HepG2 (cell line): ENCODE results near the gene STX5. TPM values are rescaled to one million over a fixed set of nuclear protein-coding genes. Genes with fewer than 3 reads are reported as not detected.

ENCODE experiments used
- HOXA7 ChIP-seq: sonication (generic); formaldehyde crosslinking; IDR thresholded peaks from 2 replicates; pipeline ENCODE4 v1.8.1; 2022; ENCODE audit warnings: mild to moderate bottlenecking, missing genetic modification reagents, moderate library complexity
- IKZF1 ChIP-seq: fragments of 450-650 bp; IDR thresholded peaks from 2 replicates; pipeline ENCODE4 v1.7.1; 2016
- KMT2A ChIP-seq: sonication (generic); formaldehyde crosslinking; IDR thresholded peaks from 2 replicates; pipeline ENCODE4 v1.4.0; 2020; ENCODE audit warnings: missing genetic modification reagents
- TSC22D2 ChIP-seq: sonication (generic); formaldehyde crosslinking; IDR thresholded peaks from 2 replicates; pipeline ENCODE4 v1.5.1; 2020; ENCODE audit warnings: missing genetic modification reagents, mild to moderate bottlenecking, borderline replicate concordance
- ZEB1 ChIP-seq: IDR thresholded peaks from 2 replicates; pipeline ENCODE4 v1.6.1; 2012; ENCODE audit warnings: mild to moderate bottlenecking, low read depth, inconsistent platforms; ENCODE audit not compliant: insufficient replicate concordance
- ZNF143 ChIP-seq: sonication (generic); formaldehyde crosslinking; IDR thresholded peaks from 2 replicates; pipeline ENCODE4 v1.4.0; 2020; ENCODE audit warnings: missing genetic modification reagents
- ZNF225 ChIP-seq: sonication (generic); formaldehyde crosslinking; IDR thresholded peaks from 2 replicates; pipeline ENCODE4 v1.4.0; 2020; ENCODE audit warnings: mild to moderate bottlenecking, missing genetic modification reagents
- ZNF501 ChIP-seq: sonication (generic); formaldehyde crosslinking; IDR thresholded peaks from 2 replicates; pipeline ENCODE4 v1.5.1; 2020; ENCODE audit warnings: mild to moderate bottlenecking, moderate library complexity, missing genetic modification reagents
- ZNF546 ChIP-seq: sonication (generic); formaldehyde crosslinking; conservative IDR thresholded peaks from 2 replicates; pipeline ENCODE4 v1.8.1; 2023; ENCODE audit warnings: mild to moderate bottlenecking, missing genetic modification reagents
- ZNF766 ChIP-seq: sonication (generic); formaldehyde crosslinking; IDR thresholded peaks from 2 replicates; pipeline ENCODE4 v1.5.0; 2020; ENCODE audit warnings: missing genetic modification reagents, borderline replicate concordance
- ZSCAN12 ChIP-seq: sonication (generic); formaldehyde crosslinking; IDR thresholded peaks from 2 replicates; pipeline ENCODE4 v1.9.0; 2021; ENCODE audit warnings: mild to moderate bottlenecking, missing genetic modification reagents
- ZSCAN9 ChIP-seq: IDR thresholded peaks from 2 replicates; pipeline ENCODE4 v1.6.1; 2016; ENCODE audit warnings: borderline replicate concordance
- polyA plus RNA-seq, 8 experiments: library from polyadenylated mRNA; depleted of rRNA in 3 of 8; stranded (reverse) in 7 of 8; unstranded in 1 of 8; fragments of >200 nt; fragmentation: Illumina TruSeq in 4 of 8; extraction: Trizol in 4 of 8; gene quantifications; 2 replicates each; pipeline versions ENCODE4 v1.2.1 to v1.2.3, GENCODE V29; 2011 to 2016; ENCODE audit warnings: low read depth in 4 of 8, missing spikeins in 1 of 8, mixed read lengths in 1 of 8; ENCODE audit not compliant: insufficient read depth in 1 of 8
- total RNA-seq, 5 experiments: library from RNA; depleted of rRNA; stranded (reverse); fragments of >200 nt; fragmentation: Illumina TruSeq; extraction: Trizol; gene quantifications; 2 replicates each; pipeline ENCODE4 v1.2.3, GENCODE V29; 2016; ENCODE audit warnings: low read depth in 1 of 5
- TF ChIP-seq, protein P1 (sequence below): sonication (generic); formaldehyde crosslinking; IDR thresholded peaks from 2 replicates; pipeline ENCODE4 v1.4.0; 2020; ENCODE audit warnings: missing genetic modification reagents, borderline replicate concordance
- TF ChIP-seq, protein P2 (sequence below): sonication (generic); formaldehyde crosslinking; IDR thresholded peaks from 2 replicates; pipeline ENCODE4 v1.5.0; 2020; ENCODE audit warnings: missing genetic modification reagents
- TF ChIP-seq, protein P3 (sequence below): sonication (generic); formaldehyde crosslinking; IDR thresholded peaks from 2 replicates; pipeline ENCODE4 v1.5.1; 2020; ENCODE audit warnings: missing genetic modification reagents, mild to moderate bottlenecking, borderline replicate concordance
- TF ChIP-seq, protein P4 (sequence below): sonication (generic); formaldehyde crosslinking; IDR thresholded peaks from 2 replicates; pipeline ENCODE4 v1.8.1; 2023; ENCODE audit warnings: mild to moderate bottlenecking, moderate library complexity, missing genetic modification reagents
- TF ChIP-seq, protein P5 (sequence below): sonication (generic); formaldehyde crosslinking; IDR thresholded peaks from 2 replicates; pipeline ENCODE4 v1.4.0; 2020; ENCODE audit warnings: missing genetic modification reagents
- TF ChIP-seq, protein P6 (sequence below): sonication (generic); formaldehyde crosslinking; IDR thresholded peaks from 2 replicates; pipeline ENCODE4 v1.4.0; 2020; ENCODE audit warnings: missing genetic modification reagents, mild to moderate bottlenecking, borderline replicate concordance

The STX5 gene
- total and polyA plus RNA-seq, 2 of the 13 experiments (the other 11 are each of a cell fraction or from before 2014, with no cell fraction given) = 26.9 to 30.0 TPM

DNA sequence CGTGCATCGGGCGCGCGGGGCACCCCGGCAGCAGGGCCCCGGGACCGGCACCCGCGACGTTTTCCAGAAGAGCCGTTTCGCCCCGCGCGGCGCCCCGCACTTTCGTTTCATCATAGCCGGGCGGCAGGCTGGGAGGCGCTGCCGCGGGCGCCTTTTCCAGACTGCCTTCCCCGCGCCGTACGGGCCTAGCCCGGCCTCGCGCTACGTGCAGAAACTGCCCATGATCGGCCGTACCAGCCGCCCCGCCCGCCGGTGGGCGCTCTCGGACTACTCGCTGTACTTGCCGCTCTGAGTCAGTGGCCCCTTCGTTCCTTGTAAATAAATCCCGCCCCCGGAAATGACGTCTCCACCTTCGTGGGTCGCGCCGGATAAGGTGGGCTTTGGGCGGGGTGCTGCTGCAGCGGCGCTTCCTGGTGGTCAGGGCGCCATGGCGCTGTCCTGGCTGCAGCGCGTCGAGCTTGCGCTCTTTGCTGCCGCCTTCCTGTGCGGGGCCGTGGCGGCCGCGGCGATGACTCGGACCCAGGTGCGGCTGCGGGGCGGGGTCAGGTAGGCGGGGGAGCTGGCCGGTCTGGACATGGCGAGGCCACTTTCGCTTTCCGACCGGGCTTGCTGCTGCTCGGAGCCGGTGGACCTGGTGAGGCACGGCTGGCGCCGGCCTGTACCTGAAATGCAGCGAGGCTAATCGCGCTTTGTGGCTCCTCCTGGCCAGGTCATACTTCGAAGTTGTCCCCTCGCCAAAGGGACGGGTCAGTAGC, 44.7 kb downstream of the STX5 start, which contains the start of gene TMEM179B (continued):
- TF ChIP-seq, protein P1, sequence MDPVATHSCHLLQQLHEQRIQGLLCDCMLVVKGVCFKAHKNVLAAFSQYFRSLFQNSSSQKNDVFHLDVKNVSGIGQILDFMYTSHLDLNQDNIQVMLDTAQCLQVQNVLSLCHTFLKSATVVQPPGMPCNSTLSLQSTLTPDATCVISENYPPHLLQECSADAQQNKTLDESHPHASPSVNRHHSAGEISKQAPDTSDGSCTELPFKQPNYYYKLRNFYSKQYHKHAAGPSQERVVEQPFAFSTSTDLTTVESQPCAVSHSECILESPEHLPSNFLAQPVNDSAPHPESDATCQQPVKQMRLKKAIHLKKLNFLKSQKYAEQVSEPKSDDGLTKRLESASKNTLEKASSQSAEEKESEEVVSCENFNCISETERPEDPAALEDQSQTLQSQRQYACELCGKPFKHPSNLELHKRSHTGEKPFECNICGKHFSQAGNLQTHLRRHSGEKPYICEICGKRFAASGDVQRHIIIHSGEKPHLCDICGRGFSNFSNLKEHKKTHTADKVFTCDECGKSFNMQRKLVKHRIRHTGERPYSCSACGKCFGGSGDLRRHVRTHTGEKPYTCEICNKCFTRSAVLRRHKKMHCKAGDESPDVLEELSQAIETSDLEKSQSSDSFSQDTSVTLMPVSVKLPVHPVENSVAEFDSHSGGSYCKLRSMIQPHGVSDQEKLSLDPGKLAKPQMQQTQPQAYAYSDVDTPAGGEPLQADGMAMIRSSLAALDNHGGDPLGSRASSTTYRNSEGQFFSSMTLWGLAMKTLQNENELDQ = no peak; the same call in 1 of the 2 replicates
- TF ChIP-seq TSC22D2 (CRISPR knock-in tag) (peak; percentile 84; the same call in 1 of the 2 replicates), ZNF143 (CRISPR knock-in tag) (peak; percentile 64; the same call in 1 of the 2 replicates), ZEB1 (no peak), ZNF501 (CRISPR knock-in tag) (peak; percentile 97), ZSCAN12 (CRISPR knock-in tag) (0 out of 2 replicates have a peak, but pooled peaks have one; percentile 39), KMT2A (CRISPR knock-in tag) (peak; percentile 96), ZSCAN9 (CRISPR knock-in tag) (peak; percentile 72; the same call in 1 of the 2 replicates), ZNF225 (peak; percentile 31; the same call in 1 of the 2 replicates), IKZF1 (no peak), HOXA7 (CRISPR knock-in tag) (no peak), ZNF546 (CRISPR knock-in tag) (0 out of 2 replicates have a peak, but pooled peaks have one; percentile 33), ZNF766 (peak; percentile 72; the same call in 1 of the 2 replicates)
- TF ChIP-seq, protein P2, sequence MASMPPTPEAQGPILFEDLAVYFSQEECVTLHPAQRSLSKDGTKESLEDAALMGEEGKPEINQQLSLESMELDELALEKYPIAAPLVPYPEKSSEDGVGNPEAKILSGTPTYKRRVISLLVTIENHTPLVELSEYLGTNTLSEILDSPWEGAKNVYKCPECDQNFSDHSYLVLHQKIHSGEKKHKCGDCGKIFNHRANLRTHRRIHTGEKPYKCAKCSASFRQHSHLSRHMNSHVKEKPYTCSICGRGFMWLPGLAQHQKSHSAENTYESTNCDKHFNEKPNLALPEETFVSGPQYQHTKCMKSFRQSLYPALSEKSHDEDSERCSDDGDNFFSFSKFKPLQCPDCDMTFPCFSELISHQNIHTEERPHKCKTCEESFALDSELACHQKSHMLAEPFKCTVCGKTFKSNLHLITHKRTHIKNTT = no peak
- TF ChIP-seq, protein P3, sequence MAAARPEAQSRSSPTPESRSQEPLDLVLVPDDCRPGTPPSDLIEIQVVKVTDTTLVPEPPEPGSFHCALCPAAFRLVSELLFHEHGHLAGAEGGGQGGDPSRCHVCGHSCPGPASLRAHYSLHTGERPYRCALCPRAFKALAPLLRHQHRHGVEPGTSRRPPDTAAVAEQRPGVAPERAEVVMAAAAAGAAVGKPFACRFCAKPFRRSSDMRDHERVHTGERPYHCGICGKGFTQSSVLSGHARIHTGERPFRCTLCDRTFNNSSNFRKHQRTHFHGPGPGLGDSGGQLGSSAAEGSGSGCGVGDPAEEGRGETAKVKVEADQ (CRISPR knock-in tag) = no peak
- TF ChIP-seq, protein P4, sequence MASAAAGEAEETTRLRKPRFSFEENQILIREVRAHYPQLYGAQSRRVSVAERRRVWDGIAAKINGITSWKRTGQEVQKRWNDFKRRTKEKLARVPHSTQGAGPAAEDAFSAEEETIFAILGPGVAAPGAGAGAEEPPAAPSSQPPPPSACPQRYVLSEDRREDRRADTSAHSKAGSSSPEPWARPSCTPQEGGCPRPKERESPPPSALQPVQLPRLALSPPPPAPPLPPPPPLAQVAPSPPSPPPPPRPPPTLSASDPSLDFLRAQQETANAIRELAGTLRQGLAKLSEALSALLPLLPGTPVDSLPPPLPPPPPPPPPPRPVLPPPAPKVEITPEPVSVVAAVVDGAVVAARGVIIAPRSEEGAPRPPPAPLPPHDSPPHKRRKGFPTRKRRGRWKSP (CRISPR knock-in tag) = peak; percentile 94
- TF ChIP-seq, protein P5, sequence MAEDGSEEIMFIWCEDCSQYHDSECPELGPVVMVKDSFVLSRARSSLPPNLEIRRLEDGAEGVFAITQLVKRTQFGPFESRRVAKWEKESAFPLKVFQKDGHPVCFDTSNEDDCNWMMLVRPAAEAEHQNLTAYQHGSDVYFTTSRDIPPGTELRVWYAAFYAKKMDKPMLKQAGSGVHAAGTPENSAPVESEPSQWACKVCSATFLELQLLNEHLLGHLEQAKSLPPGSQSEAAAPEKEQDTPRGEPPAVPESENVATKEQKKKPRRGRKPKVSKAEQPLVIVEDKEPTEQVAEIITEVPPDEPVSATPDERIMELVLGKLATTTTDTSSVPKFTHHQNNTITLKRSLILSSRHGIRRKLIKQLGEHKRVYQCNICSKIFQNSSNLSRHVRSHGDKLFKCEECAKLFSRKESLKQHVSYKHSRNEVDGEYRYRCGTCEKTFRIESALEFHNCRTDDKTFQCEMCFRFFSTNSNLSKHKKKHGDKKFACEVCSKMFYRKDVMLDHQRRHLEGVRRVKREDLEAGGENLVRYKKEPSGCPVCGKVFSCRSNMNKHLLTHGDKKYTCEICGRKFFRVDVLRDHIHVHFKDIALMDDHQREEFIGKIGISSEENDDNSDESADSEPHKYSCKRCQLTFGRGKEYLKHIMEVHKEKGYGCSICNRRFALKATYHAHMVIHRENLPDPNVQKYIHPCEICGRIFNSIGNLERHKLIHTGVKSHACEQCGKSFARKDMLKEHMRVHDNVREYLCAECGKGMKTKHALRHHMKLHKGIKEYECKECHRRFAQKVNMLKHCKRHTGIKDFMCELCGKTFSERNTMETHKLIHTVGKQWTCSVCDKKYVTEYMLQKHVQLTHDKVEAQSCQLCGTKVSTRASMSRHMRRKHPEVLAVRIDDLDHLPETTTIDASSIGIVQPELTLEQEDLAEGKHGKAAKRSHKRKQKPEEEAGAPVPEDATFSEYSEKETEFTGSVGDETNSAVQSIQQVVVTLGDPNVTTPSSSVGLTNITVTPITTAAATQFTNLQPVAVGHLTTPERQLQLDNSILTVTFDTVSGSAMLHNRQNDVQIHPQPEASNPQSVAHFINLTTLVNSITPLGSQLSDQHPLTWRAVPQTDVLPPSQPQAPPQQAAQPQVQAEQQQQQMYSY (CRISPR knock-in tag) = no peak
- TF ChIP-seq, protein P6, sequence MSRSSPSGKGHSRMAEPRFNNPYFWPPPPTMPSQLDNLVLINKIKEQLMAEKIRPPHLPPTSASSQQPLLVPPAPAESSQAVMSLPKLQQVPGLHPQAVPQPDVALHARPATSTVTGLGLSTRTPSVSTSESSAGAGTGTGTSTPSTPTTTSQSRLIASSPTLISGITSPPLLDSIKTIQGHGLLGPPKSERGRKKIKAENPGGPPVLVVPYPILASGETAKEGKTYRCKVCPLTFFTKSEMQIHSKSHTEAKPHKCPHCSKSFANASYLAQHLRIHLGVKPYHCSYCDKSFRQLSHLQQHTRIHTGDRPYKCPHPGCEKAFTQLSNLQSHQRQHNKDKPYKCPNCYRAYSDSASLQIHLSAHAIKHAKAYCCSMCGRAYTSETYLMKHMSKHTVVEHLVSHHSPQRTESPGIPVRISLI (CRISPR knock-in tag) = peak; percentile 78; the same call in 1 of the 2 replicates
